GM18526 (cell line): ENCODE results near the gene VAV1.

Source experiments
- POLR2A ChIP-seq: IDR thresholded peaks from 3 replicates; pipeline ENCODE4 v1.6.1; 2011; ENCODE audit not compliant: insufficient read length; ENCODE audit errors: extremely low read depth

VAV1 gene

GRCh38 chr19:6873708-6874431 is 101.4 kb downstream of the VAV1 start:
- no peak for TF ChIP-seq POLR2A

GRCh38 chr19:6875218-6875617 is 102.7 kb downstream of the VAV1 start:
- TF ChIP-seq POLR2A: no peak

GRCh38 chr19:6876748-6877147 is 104.2 kb downstream of the VAV1 start:
- TF ChIP-seq POLR2A: no peak

- no peak for TF ChIP-seq POLR2A
Observed at GRCh38 chr19:6877766-6878165, 105.3 kb downstream of the VAV1 start.

- no peak for TF ChIP-seq POLR2A
Observed at GRCh38 chr19:6886277-6886897, 113.9 kb downstream of the VAV1 start.

GRCh38 chr19:6887316-6887715 is 114.8 kb downstream of the VAV1 start, which contains the start of gene ADGRE1:
ADGRE1 (plus strand) TSS chr19:6887579; CDS start chr19:6887609, 30 bp downstream.
- no peak for TF ChIP-seq POLR2A

GRCh38 chr19:6888967-6889366 is 116.5 kb downstream of the VAV1 start:
- no peak for TF ChIP-seq POLR2A

DNA sequence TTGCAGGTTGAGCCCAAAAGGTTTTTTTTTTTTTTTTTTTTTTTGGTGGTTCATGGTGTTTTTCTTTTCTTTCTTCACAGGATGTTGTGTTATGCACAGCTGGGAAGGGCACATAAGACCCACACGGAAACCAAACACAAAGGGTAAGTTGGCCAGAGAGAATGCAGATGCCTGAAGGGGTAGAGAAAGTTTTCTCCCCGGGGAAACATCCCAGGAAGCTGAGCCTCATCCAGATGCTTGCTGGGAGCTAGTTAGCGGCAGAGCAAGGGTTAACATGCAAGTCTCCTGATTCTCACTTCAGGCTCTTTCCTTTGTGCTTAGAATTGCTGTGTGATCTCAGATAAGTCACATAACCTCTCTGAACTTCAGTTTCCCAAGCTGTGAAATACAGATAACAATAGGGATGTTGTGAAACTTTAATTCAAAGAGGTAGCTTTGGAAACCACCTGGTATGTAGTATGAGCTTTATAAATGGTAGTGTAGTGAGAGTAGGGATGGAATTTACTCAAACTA is 117.9 kb downstream of the VAV1 start:
- no peak for TF ChIP-seq POLR2A

DNA sequence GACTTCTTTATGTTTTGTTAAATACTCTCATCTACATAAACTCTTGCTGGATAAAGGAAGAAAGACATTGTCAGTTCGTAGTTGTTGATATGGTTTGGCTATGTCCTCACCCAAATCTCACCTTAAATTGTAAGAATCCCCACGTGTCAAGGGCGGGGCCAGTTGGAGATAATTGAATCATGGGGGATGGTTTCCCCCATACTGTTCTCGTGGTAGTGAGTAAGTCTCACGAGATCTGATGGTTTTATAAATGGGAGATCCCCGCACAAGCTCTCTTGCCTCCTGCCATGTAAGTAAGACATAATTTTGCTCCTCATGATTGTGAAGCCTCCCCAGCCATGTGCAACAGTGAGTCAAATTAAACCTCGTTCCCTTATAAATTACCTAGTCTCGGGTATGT is 118.4 kb downstream of the VAV1 start:
- TF ChIP-seq POLR2A: no peak

GRCh38 chr19:6891761-6892385 is 119.4 kb downstream of the VAV1 start:
- no peak for TF ChIP-seq POLR2A

DNA sequence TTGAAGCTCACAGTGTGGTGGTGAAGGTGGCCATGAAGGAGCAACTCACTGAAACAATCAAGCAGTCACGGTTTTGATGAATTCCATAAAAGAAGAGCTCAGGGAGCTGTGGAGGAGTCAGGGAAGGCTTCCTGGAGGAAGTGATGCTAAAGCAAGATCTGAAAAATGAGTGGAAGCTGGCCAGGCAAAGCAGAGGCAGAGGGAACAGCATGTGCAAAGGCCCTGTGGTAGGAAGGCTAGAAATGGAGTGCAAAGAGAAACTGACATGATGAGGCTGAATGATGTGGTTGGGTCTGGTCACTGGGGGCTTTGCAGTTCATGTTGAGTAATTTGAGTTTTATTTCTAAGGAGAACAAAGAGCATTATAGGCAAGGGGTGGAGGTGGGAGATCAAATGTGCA is 121.8 kb downstream of the VAV1 start:
- TF ChIP-seq POLR2A: no peak

- TF ChIP-seq POLR2A: no peak
Observed at GRCh38 chr19:6903446-6903845, 130.9 kb downstream of the VAV1 start.

DNA sequence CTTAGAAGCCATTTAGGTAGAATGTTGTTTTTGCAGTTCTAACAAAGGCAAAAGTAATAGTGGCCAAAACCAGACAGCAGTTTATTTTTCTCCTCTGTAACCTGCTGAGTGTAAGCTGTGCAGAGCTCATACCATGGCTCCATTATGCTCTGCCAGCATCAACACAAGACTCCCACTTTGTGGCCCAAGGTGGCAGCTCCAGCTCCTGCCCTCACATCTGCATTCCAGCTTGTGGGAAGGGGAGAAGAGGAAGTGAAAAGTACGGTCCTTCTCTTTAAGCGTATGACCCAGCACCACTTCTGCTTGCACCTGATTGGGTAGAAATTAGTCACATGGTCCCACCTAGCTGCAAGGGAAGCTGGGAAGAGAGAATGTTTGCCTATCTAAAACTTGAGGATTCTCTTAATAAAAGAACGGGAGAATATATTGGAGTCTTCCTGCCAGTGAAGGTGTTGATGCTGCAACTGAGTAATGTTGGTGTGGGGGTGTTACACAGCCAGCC is 134.1 kb downstream of the VAV1 start:
- no peak for TF ChIP-seq POLR2A
